HepG2 (cell line): Measurements from ENCODE around the gene DNAJC5. TPM values are rescaled to one million over a fixed set of nuclear protein-coding genes. Genes with fewer than 3 reads are reported as not detected.

Source experiments
- GABPB1 ChIP-seq: IDR thresholded peaks from 2 replicates; pipeline ENCODE4 v1.6.1; 2016; ENCODE audit warnings: mild to moderate bottlenecking, missing genetic modification reagents, moderate library complexity, missing compliant biosample characterization
- KDM3A ChIP-seq: IDR thresholded peaks from 2 replicates; pipeline ENCODE4 v1.6.1; 2018; ENCODE audit warnings: low read depth, missing compliant biosample characterization
- MAFK ChIP-seq, 2 experiments: IDR thresholded peaks in 1 of 2; conservative IDR thresholded peaks in 1 of 2; 2 replicates each; pipeline ENCODE4 v1.6.1; 2011; ENCODE audit warnings: improper control_type of control experiment in 2 of 2, low read length in 2 of 2
- MIXL1 ChIP-seq: IDR thresholded peaks from 2 replicates; pipeline ENCODE4 v1.6.1; 2016
- SATB2 ChIP-seq: sonication (generic); formaldehyde crosslinking; IDR thresholded peaks from 2 replicates; pipeline ENCODE4 v1.5.0; 2020; ENCODE audit warnings: missing genetic modification reagents
- SMAD1 ChIP-seq: sonication (generic); formaldehyde crosslinking; IDR thresholded peaks from 2 replicates; pipeline ENCODE4 v1.4.0; 2020; ENCODE audit warnings: missing genetic modification reagents, low read depth, mild to moderate bottlenecking, borderline replicate concordance
- SP1 ChIP-seq, 2 experiments: fragments of 450-650 bp in 1 of 2; sonication (generic) in 1 of 2; formaldehyde crosslinking in 1 of 2; IDR thresholded peaks; 2 replicates each; pipeline versions ENCODE4 v1.4.0 to v1.6.1; 2016 to 2020; ENCODE audit warnings: missing genetic modification reagents in 1 of 2
- THAP11 ChIP-seq: IDR thresholded peaks from 2 replicates; pipeline ENCODE4 v1.6.1; 2016; ENCODE audit warnings: missing biosample characterization, missing genetic modification reagents
- ZFY ChIP-seq: sonication (generic); formaldehyde crosslinking; IDR thresholded peaks from 2 replicates; pipeline ENCODE4 v1.4.0; 2020; ENCODE audit warnings: missing genetic modification reagents
- ZNF101 ChIP-seq: sonication (generic); formaldehyde crosslinking; IDR thresholded peaks from 2 replicates; pipeline ENCODE4 v1.4.0; 2020; ENCODE audit warnings: mild to moderate bottlenecking, low read depth, missing genetic modification reagents, borderline replicate concordance
- ZNF33B ChIP-seq: sonication (generic); formaldehyde crosslinking; IDR thresholded peaks from 2 replicates; pipeline ENCODE4 v1.5.1; 2020; ENCODE audit warnings: mild to moderate bottlenecking, missing genetic modification reagents
- ZNF501 ChIP-seq: sonication (generic); formaldehyde crosslinking; IDR thresholded peaks from 2 replicates; pipeline ENCODE4 v1.5.1; 2020; ENCODE audit warnings: mild to moderate bottlenecking, moderate library complexity, missing genetic modification reagents
- ZNF775 ChIP-seq: sonication (generic); formaldehyde crosslinking; IDR thresholded peaks from 2 replicates; pipeline ENCODE4 v1.4.0; 2020; ENCODE audit warnings: missing genetic modification reagents, mild to moderate bottlenecking, moderate library complexity, borderline replicate concordance
- polyA plus RNA-seq, 8 experiments: library from polyadenylated mRNA; depleted of rRNA in 3 of 8; stranded (reverse) in 7 of 8; unstranded in 1 of 8; fragments of >200 nt; fragmentation: Illumina TruSeq in 4 of 8; extraction: Trizol in 4 of 8; gene quantifications; 2 replicates each; pipeline versions ENCODE4 v1.2.1 to v1.2.3, GENCODE V29; 2011 to 2016; ENCODE audit warnings: low read depth in 4 of 8, missing spikeins in 1 of 8, mixed read lengths in 1 of 8; ENCODE audit not compliant: insufficient read depth in 1 of 8
- total RNA-seq, 5 experiments: library from RNA; depleted of rRNA; stranded (reverse); fragments of >200 nt; fragmentation: Illumina TruSeq; extraction: Trizol; gene quantifications; 2 replicates each; pipeline ENCODE4 v1.2.3, GENCODE V29; 2016; ENCODE audit warnings: low read depth in 1 of 5
- TF ChIP-seq, protein P1 (sequence below): sonication (generic); formaldehyde crosslinking; IDR thresholded peaks from 2 replicates; pipeline ENCODE4 v1.5.1; 2020; ENCODE audit warnings: mild to moderate bottlenecking, missing genetic modification reagents, moderate library complexity
- TF ChIP-seq, protein P2 (sequence below): sonication (generic); formaldehyde crosslinking; IDR thresholded peaks from 2 replicates; pipeline ENCODE4 v1.9.0; 2021; ENCODE audit warnings: missing genetic modification reagents, borderline replicate concordance
- TF ChIP-seq, protein P3 (sequence below): sonication (generic); formaldehyde crosslinking; IDR thresholded peaks from 2 replicates; pipeline ENCODE4 v1.4.0; 2020; ENCODE audit warnings: missing genetic modification reagents
- TF ChIP-seq, protein P4 (sequence below): sonication (generic); formaldehyde crosslinking; IDR thresholded peaks from 2 replicates; pipeline ENCODE4 v1.5.0; 2020; ENCODE audit warnings: mild to moderate bottlenecking, missing genetic modification reagents, borderline replicate concordance

DNAJC5 gene
- total and polyA plus RNA-seq, 2 of the 13 experiments (the other 11 are each of a cell fraction or from before 2014, with no cell fraction given), result 42.8 to 64.5 TPM

DNA sequence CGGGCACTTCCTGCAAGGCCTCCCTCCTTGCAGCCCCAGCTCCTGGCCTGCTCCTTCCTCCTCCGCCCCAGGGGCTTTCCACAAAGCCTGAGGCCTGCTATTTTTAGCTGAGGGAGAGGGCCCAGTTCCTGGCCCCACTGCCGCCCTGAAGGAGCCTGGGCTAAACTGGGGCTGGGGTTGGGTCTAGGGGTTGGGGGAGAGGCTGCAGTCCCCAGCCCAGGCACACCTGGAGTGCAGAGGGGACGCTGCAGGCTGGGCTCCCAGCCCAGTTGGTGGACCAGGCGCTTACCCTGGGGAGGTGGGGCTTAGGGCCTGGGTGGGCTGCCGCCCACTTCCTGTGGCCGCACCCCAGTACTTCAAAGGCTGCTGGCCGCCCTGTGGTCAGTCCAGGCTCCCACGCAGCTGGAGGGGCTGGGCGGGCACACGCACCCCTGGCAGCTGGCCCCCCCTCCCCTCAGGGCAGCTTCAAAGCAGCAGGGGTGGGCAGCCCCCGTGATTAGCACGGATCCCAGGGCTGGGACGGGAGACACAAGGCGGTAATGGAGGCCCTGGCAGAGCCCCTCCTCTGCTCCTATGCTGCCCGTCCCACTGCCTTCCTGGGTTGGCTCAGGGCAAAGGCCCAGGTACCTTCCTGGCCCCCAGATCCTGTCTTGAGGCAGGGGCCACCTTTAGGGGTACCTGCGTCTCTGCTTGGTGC, 40.7 kb upstream of the DNAJC5 start (continued):
- TF ChIP-seq, protein P1, sequence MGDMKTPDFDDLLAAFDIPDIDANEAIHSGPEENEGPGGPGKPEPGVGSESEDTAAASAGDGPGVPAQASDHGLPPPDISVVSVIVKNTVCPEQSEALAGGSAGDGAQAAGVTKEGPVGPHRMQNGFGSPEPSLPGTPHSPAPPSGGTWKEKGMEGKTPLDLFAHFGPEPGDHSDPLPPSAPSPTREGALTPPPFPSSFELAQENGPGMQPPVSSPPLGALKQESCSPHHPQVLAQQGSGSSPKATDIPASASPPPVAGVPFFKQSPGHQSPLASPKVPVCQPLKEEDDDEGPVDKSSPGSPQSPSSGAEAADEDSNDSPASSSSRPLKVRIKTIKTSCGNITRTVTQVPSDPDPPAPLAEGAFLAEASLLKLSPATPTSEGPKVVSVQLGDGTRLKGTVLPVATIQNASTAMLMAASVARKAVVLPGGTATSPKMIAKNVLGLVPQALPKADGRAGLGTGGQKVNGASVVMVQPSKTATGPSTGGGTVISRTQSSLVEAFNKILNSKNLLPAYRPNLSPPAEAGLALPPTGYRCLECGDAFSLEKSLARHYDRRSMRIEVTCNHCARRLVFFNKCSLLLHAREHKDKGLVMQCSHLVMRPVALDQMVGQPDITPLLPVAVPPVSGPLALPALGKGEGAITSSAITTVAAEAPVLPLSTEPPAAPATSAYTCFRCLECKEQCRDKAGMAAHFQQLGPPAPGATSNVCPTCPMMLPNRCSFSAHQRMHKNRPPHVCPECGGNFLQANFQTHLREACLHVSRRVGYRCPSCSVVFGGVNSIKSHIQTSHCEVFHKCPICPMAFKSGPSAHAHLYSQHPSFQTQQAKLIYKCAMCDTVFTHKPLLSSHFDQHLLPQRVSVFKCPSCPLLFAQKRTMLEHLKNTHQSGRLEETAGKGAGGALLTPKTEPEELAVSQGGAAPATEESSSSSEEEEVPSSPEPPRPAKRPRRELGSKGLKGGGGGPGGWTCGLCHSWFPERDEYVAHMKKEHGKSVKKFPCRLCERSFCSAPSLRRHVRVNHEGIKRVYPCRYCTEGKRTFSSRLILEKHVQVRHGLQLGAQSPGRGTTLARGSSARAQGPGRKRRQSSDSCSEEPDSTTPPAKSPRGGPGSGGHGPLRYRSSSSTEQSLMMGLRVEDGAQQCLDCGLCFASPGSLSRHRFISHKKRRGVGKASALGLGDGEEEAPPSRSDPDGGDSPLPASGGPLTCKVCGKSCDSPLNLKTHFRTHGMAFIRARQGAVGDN (CRISPR knock-in tag), result peak; percentile 67
- TF ChIP-seq MAFK (conservative IDR thresholded peaks at IDR 0.05 in 1 of 2, IDR thresholded peaks at IDR 0.05 in 1 of 2; ENCODE audit: low read length in 2 of 2) (no peak), GABPB1 (CRISPR knock-in tag) (peak; percentile 85), ZNF775 (no peak), ZFY (CRISPR knock-in tag) (peak; percentile 73), MIXL1 (CRISPR knock-in tag) (no peak), THAP11 (CRISPR knock-in tag) (peak; percentile 24; the same call in 1 of the 2 replicates), ZNF101 (CRISPR knock-in tag) (peak; percentile 33; the same call in 1 of the 2 replicates), SMAD1 (CRISPR knock-in tag) (no peak; the same call in 1 of the 2 replicates), ZNF501 (CRISPR knock-in tag) (peak; percentile 29; the same call in 1 of the 2 replicates), SATB2 (CRISPR knock-in tag) (peak; percentile 72; the same call in 1 of the 2 replicates), SP1 (IDR thresholded peaks at IDR 0.05) (no peak), SP1 (CRISPR knock-in tag; IDR thresholded peaks at IDR 0.05) (peak; percentile 75), ZNF33B (CRISPR knock-in tag) (0 out of 2 replicates have a peak, but pooled peaks have one; percentile 54), KDM3A (CRISPR knock-in tag) (peak; percentile 29; the same call in 1 of the 2 replicates)
- TF ChIP-seq, protein P2, sequence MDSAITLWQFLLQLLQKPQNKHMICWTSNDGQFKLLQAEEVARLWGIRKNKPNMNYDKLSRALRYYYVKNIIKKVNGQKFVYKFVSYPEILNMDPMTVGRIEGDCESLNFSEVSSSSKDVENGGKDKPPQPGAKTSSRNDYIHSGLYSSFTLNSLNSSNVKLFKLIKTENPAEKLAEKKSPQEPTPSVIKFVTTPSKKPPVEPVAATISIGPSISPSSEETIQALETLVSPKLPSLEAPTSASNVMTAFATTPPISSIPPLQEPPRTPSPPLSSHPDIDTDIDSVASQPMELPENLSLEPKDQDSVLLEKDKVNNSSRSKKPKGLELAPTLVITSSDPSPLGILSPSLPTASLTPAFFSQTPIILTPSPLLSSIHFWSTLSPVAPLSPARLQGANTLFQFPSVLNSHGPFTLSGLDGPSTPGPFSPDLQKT, result peak; percentile 55; the same call in 1 of the 2 replicates
- TF ChIP-seq, protein P3, sequence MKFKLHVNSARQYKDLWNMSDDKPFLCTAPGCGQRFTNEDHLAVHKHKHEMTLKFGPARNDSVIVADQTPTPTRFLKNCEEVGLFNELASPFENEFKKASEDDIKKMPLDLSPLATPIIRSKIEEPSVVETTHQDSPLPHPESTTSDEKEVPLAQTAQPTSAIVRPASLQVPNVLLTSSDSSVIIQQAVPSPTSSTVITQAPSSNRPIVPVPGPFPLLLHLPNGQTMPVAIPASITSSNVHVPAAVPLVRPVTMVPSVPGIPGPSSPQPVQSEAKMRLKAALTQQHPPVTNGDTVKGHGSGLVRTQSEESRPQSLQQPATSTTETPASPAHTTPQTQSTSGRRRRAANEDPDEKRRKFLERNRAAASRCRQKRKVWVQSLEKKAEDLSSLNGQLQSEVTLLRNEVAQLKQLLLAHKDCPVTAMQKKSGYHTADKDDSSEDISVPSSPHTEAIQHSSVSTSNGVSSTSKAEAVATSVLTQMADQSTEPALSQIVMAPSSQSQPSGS (CRISPR knock-in tag), result 0 out of 2 replicates have a peak, but pooled peaks have one; percentile 55
- TF ChIP-seq, protein P4, sequence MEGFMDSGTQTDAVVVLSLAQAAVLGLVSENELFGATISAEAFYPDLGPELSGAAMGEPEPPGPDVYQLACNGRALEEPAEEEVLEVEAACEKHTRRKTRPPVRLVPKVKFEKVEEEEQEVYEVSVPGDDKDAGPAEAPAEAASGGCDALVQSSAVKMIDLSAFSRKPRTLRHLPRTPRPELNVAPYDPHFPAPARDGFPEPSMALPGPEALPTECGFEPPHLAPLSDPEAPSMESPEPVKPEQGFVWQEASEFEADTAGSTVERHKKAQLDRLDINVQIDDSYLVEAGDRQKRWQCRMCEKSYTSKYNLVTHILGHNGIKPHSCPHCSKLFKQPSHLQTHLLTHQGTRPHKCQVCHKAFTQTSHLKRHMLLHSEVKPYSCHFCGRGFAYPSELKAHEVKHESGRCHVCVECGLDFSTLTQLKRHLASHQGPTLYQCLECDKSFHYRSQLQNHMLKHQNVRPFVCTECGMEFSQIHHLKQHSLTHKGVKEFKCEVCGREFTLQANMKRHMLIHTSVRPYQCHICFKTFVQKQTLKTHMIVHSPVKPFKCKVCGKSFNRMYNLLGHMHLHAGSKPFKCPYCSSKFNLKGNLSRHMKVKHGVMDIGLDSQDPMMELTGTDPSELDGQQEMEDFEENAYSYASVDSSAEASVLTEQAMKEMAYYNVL (CRISPR knock-in tag), result no peak
